ENCODE results near the gene BAIAP3. TPM values are rescaled to one million over a fixed set of nuclear protein-coding genes. Genes with fewer than 3 reads are reported as not detected.

Gene BAIAP3
- total and polyA plus RNA-seq, 10 of the 15 experiments (the other 5 are each of a cell fraction or from before 2014, with no cell fraction given), result 0.03 to 0.56 (median 0.17) TPM; not detected in 3

DNA sequence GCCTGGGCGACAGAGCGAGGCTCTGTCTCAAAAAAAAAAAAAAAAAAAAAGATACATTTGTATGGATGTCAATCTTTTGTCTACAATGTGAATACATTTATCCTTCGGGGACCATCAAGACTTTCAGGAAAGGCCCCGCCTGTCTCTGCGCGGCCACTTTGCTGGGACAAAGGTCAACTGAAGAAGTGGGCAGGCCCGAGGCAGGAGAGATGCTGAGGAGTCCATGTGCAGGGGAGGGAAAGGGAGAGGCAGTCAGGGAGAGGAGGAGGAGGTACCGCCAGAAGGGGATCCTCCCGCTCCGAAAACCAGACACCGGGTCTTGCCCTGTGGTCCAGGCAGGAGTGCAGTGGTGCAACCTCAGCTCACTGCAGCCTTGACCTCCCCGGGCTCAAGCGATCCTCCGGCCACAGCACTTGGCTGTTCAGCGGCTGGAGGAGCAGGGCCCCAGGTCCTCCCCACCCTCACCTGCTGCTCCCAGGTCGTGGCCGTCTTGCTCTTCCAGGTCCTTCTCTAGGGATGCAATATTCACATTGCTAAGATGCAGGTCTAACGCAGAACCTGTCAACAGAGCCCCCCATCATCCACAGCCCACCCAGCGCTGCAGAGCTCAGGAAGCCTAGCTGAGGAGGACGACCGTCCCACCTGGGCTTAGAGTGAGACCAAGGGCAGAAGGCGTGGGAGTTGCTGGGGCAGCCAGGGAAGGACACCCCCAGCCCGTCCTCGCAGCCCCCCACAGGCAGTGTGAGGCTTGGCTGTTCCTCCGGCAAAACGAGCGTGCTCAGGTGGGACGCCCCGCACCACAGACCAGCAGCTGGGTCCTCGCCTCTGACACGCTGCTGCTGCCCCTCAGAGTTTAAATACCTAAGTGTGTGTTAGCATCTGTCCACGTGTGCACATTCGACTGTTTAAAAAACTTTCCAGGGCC lies 37.9 kb downstream of the BAIAP3 start (continued):
- TF ChIP-seq EZH2 (IDR thresholded peaks at IDR 0.05; ENCODE audit: borderline replicate concordance, control insufficient read depth, low read depth, low read length) (no peak), SREBF1 (IDR thresholded peaks at IDR 0.05; ENCODE audit: low read length) (no peak)

DNA sequence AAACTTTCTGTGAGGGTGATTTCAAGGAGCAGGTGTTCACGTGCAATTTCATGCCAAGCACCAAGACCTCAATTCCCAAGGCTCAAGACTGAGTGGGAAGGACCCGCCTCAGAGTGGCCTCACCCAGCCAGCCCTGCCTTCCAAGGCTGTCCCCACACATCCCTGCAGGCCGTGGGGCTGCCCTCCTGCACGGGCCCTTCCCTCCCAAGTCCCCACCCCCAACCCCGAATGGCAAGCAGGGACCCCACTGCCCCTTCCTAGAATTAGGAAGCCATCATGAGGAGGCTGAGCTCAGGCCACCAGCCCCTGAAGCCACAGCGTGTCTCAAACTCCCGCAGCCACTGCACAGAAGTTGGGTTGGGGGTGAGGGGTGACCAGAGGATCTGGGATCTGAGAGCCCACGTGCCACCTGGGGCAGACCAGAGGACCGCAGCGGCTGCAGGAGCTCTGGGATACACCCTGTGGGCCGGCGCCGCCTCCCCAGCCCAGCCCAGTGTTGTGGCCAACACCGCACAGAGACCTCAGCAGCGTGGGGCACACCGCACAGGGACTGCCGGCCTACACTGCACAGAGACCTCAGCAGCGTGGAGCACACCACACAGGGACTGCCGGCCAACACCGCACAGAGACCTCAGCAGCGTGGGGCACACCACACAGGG lies 39.0 kb downstream of the BAIAP3 start:
- in situ Hi-C loops (cut with MboI), result no loop called here
- over 99% methylated on average over 10 of the region's 21 CpGs for WGBS (ENCODE audit: insufficient coverage, insufficient replicate concordance, low lambda C conversion rate, missing lambda C conversion rate)

More for the DNA sequence above, 39.0 kb downstream of the BAIAP3 start:
- Histone ChIP-seq H3K4me3 (no peak overlapping the region), H3K36me3 (ENCODE audit: control insufficient read depth in 2 of 2, insufficient read depth in 2 of 2, low read length in 1 of 2) (peaks cover 0 to 4% of the 10 kb centered on the region in 2 experiments; a peak in 2 of 4 replicates), H3K79me2 (ENCODE audit: control insufficient read depth, insufficient read depth, low read length) (no peaks in the 10 kb centered on the region), H4K20me1 (ENCODE audit: control insufficient read depth, insufficient read depth) (no peaks in the 10 kb centered on the region), H3K27ac (ENCODE audit: control insufficient read depth, insufficient read depth) (no peak overlapping the region), H3K4me2 (ENCODE audit: control insufficient read depth, insufficient read depth) (no peak overlapping the region), H3K9me3 (replicated peaks; ENCODE audit: control insufficient read depth, insufficient read depth, low read length) (no peaks in the 10 kb centered on the region), H3K27me3 (replicated peaks in 1 of 2; ENCODE audit: control insufficient read depth in 2 of 2, insufficient read depth in 2 of 2, low read length in 1 of 2) (no peaks in the 10 kb centered on the region), H3K9ac (ENCODE audit: control insufficient read depth, insufficient read depth, low read length) (no peak overlapping the region), H3K4me1 (ENCODE audit: control insufficient read depth, insufficient read depth, low read length) (no peaks in the 10 kb centered on the region), H2AFZ (ENCODE audit: control insufficient read depth, low read depth, low read length) (no peak overlapping the region)
- ChIA-PET POLR2A (no interaction called here), SMC1A (ENCODE audit: uncharacterized antibody, unreplicated experiment) (no interaction called here), RAD21 (ENCODE audit: unreplicated experiment) (no interaction called here), CTCF (no interaction called here)
- no peak for DNase-seq (ENCODE audit: low read depth, low spot score)
- no TSS peak for BruUV-seq (replicated peaks)
- no peak for FAIRE-seq
- no peak for ATAC-seq
- TF ChIP-seq MTA2 (IDR thresholded peaks at IDR 0.05; ENCODE audit: low read depth) (no peak), RELA (IDR thresholded peaks at IDR 0.05; ENCODE audit: borderline replicate concordance, partially characterized antibody) (no peak)
- intact Hi-C loops (cut with micrococcal nuclease; ENCODE audit: unreplicated experiment), result no loop called here
